ENCODE results near the gene HOXB2. TPM values are rescaled to one million over a fixed set of nuclear protein-coding genes. Genes with fewer than 3 reads are reported as not detected.

The HOXB2 gene
- total RNA-seq = 0.20 and 0.22 TPM in 2 replicates

DNA sequence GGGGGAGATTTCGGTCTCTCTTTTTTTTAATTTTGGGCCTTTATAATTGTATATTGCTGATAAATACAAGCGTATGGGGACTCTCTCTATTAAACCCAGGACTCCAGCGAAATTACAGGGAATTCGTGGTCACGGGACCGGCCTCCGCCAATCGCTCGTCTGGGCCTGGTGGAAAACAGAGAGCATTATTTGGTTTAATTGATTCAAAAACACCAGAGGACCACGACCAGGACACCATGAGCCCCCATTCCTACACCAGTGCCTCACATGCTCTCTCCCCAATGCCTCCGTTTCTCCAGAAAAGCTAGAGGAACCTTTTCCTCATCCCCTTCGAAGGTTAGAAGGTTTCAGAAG is at the start of gene HOXB2:
TSS of gene HOXB2 (minus strand) at position 88 of the 354 bp plus-strand sequence. CDS start 198 bp downstream, outside the sequence.
- DNase-seq (ENCODE audit: low read depth in 2 of 2) = peak; percentile 47 to 76

- peak; percentile 79 to 87 for DNase-seq (ENCODE audit: low read depth in 2 of 2)
Observed at GRCh38 chr17:48593840-48594537, 49.1 kb upstream of the HOXB2 start.

DNA sequence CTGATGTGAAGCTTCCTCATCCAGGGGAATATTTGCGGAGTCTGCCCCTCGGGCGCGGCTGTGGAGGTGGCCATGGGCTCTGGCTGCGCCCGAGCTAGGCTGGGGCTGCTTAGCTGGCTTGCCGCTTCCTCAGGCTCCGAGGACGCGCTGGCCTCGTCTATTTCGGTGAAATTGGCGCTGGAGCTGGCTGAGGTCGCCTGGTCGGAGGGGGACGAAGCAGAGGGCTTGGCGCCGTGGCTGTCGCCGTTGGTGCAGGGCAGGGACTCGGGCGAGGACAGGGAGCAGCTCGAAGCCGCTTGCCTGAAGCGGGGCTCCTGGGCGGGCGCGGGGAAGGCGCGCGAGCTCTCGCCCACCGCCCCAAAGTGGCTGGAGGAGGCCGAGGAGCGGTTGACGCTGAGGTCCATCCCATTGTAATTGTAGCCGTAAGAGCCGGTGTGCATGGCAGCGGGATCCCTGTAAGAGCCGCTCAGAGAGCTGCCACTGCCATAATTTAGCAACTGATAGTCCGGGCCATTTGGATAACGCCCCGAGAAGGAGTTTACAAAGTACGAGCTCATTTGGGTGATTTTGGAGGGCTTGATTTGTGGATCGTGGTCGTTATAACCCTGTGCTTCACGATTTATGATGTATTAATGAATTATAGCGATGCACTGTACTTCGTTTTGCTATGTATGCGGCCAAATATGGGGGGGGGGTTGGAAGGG is 48.4 kb upstream of the HOXB2 start, which contains the start of gene HOXB5:
TSS of gene HOXB5 (minus strand) at position 654 of the 704 bp plus-strand sequence. CDS start at position 557, 97 bp downstream.
- DNase-seq (ENCODE audit: low read depth in 2 of 2) = peak; percentile 42 to 49

DNA sequence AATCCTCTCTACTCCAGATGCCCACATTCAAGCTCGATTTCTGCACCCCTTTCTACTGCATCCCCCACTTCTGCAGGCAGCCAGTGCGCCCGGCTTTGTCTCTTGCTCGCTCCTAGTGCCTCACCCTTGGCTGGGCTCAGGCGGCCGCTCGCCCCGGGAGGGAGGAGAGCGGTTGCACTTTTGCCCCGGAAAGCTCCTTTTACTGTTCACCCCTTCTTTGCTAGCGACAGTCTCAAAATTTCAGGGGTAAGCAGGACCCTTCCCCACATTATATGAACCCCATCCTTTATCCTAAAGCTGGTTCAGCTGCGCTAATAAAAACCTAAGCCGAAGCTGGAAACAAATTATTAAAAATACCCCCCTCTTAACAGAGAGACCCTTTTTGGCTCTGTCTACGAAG is 47.7 kb upstream of the HOXB2 start:
- peak in 1 of 2 donors; percentile 33 for DNase-seq (ENCODE audit: low read depth in 2 of 2)

DNA sequence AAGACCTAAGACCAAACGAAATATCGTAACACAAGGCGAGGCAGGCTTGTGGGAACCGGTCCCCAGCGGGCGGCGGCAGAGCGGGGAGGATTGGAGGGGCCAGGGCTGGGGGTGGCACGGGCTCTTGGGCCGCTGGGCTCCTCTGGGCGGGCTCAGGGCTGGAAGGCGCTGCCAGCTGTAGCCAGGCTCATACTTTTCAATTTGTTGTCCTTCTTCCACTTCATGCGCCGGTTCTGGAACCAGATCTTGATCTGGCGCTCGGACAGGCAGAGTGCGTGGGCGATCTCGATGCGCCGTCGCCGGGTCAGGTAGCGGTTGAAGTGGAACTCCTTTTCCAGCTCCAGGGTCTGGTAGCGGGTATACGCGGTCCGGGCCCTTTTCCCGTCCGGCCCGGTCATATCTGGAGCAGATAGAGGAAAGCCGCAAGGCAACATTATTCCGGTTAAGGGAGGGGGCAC is 47.2 kb upstream of the HOXB2 start:
- no peak for DNase-seq (ENCODE audit: low read depth in 2 of 2)

DNA sequence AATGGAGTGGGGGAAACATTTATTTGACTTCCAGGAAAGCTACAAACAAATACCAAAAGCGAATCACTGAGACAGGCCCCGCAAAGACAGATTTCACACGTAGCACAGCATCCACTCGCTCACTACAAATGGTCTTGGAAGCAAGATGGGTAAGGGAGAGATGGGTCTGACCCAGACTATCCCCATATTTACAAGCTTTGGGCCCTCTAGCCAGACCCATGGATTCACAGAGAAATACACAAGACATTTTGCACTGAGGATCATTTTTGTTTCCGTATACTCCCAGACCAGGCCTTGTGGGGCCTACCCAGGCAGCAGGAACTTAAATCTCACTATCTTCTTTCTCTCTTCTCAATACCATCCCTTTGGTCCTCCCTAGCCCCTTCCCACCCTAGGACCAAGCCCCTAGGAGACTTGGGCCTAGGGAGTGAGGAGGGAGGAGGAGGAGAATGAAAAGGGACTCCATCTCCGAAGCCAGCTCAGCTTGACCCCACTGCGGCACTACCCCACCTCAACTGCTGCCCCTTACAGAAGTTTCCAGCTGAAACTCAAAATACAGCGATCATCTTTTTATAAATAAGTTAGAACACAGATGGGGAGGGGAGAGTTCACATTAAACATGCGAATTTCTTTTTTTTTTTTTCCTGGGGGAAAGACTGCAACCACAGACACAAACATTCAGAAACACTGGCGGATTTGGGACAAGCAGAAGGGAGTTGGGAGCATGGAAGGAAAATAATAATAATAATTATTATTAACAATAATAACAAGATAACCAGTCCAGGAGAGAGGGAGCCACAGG is 46.5 kb upstream of the HOXB2 start:
- no peak for DNase-seq (ENCODE audit: low read depth in 2 of 2)

GRCh38 chr17:48590607-48591161 is 45.8 kb upstream of the HOXB2 start:
- DNase-seq (ENCODE audit: low read depth in 2 of 2) = no peak

GRCh38 chr17:48589831-48590606 is 45.1 kb upstream of the HOXB2 start, which contains the start of gene HOXB3:
HOXB3 (minus strand) TSS chr17:48590241; CDS start chr17:48552474, 37,767 bp downstream.
- no peak for DNase-seq (ENCODE audit: low read depth in 2 of 2)

- DNase-seq (ENCODE audit: low read depth in 2 of 2) = no peak
Observed at GRCh38 chr17:48589060-48589830, 44.3 kb upstream of the HOXB2 start.

- DNase-seq (ENCODE audit: low read depth in 2 of 2) = no peak
Observed at GRCh38 chr17:48588528-48588927, 43.6 kb upstream of the HOXB2 start.

- no peak for DNase-seq (ENCODE audit: low read depth in 2 of 2)
Observed at GRCh38 chr17:48588074-48588415, 43.1 kb upstream of the HOXB2 start.

DNA sequence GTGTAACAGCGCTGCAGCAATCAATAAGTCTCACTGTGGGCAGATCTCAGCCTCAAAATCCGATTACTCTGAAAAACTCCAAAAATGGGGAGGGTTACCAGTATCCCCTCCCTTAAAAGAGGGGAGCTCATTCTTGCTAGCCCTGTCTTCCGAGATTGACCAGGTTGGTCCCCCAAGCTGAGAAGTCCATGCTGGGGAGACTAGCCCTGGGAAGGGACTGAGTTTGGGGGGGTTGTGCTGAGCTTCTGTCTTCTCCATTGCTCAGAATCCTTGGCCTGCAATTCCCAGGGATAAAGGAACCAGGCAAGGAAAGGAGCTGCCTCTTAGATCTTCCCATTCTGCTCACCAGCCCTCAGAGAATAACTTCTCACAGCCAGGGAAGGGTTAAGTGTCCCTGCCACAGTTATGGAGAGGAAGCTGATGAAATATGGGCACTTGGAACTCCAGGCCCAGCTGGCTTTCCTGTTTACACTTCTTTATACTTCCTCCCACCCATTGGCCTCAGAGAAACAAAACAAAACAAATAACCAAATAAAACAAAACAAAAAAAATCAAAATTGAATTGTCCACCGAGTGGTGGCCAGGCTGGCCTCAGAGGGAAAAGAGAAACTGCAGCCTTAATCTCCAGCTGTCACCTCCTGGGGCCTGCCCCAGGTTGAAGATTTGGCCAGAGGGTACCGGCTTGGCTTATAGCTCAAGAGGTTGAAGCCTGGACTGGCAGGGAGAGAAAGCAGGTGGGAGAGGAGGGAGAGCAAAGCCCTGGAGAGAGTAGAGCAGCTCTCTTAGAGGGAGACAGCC is 42.6 kb upstream of the HOXB2 start:
- DNase-seq (ENCODE audit: low read depth in 2 of 2) = peak in 1 of 2 donors; percentile 50

- DNase-seq (ENCODE audit: low read depth in 2 of 2) = no peak
Observed at GRCh38 chr17:48586355-48587258, 41.7 kb upstream of the HOXB2 start.

DNA sequence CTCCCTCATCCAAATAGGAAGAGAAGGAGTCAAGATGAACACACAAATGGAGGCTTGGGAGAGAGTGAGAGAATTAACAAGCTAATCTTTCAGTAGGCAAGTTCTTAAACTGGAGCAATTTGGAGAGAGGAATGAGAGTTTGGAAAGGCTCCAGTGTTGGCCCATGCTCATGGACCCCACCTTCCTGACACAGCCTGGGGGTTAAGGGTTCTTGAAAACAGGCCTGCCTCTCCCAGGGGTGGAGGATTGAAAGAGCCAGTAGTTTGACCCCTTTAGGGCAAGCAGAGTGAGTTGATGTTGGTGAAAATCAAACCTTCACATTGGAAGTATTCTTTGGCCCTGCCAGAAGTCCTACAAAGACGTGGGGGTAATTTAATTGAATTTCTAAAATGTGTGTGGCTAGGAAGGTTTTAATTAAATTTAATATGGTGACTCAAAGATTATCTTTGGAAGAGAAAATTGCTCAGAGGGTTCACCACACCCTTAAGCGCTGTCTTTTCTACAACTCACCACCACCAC is 39.4 kb upstream of the HOXB2 start:
- DNase-seq (ENCODE audit: low read depth in 2 of 2) = no peak

DNA sequence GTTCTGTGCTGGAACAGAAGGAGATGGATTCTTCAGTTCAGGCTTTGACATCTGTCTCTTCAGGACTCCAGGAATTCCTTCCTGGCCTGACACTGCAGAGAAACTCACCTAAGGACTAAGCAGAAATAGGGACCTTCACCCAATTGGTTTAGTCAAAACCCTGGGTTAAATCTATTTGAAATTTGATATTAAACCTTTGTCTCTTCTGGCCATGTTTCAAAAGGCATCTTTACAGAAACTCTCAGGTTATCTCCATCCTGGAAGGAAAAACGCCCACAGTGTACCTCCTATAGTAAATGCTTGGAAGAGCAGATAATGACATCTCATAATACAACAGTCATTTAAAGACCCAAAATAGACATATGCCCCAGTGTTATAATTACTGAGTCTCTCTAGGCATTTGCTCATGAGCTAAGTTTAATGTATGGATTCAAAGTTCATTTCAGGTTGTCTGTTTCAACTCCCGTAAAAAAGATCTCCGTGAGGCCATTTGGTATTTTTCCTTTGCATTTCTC is 38.9 kb upstream of the HOXB2 start:
- no peak for DNase-seq (ENCODE audit: low read depth in 2 of 2)

GRCh38 chr17:48582750-48583069 is 37.8 kb upstream of the HOXB2 start:
- no peak for DNase-seq (ENCODE audit: low read depth in 2 of 2)

DNA sequence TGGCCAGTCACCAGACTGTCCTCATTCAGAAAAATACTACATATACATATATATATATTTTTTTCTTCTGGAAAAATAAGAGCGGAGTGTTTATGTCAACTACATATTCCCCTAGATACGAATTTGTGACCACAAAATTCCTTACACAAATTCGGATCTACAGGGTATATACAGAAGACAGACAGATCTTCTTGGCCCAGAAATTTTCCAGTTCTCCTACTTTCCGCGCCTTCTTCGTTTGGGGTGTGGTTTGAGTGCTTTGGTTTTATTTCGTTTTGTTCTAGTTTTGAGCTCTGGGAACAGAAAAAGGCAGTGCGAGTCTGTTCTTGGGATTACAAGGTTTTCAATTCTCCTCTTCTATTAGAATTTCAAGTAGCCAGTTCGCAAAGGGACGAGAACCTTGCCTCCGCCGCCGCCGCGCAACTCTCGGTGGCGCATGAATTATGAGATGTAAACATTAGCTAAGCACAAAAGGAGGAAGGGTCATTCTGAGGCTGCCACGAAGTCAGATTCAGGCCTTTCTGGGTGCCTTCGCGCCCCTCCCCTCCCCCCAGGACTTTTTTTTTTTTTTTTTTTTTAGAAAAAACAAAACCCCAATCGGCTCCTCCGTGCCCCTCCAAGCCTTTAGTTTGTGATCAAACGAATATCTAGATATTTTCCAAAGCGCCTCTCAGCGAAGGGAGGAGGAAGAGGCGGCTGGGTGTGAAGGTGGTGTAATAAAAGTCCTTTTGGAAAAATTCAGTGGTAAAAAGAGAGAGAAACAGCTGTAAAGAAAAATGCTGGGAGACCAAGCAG is 35.0 kb upstream of the HOXB2 start:
- DNase-seq (ENCODE audit: low read depth in 2 of 2) = no peak
